H1 (cell line): Measurements from ENCODE around the gene RILP.

Source experiments
- BCL11A ChIP-seq, 2 experiments: IDR thresholded peaks; one replicate each; pipeline ENCODE4 v1.6.1; 2011; ENCODE audit warnings: low read depth in 2 of 2, low read length in 2 of 2, mild to moderate bottlenecking in 2 of 2
- CTCF ChIP-seq, 3 experiments: IDR thresholded peaks; 1 replicate in 2 of 3; 2 replicates in 1 of 3; pipeline versions ENCODE4 v1.5.1 to v1.6.1; 2011; ENCODE audit warnings: low read length in 3 of 3, mild to moderate bottlenecking in 3 of 3, inconsistent platforms in 2 of 3, low read depth in 1 of 3, moderate library complexity in 1 of 3; ENCODE audit not compliant: insufficient read depth in 1 of 3; ENCODE audit errors: control extremely low read depth in 1 of 3
- HDAC6 ChIP-seq: IDR thresholded peaks from one replicate; pipeline ENCODE4 v1.7.1; 2012; ENCODE audit warnings: low read depth, mild to moderate bottlenecking, inconsistent platforms, low read length, moderate library complexity
- PHF8 ChIP-seq: fragments of 200-600 bp; sonication (generic); conservative IDR thresholded peaks from 2 replicates; pipeline ENCODE4 v1.7.1; 2012; ENCODE audit warnings: low read depth, mild to moderate bottlenecking, inconsistent platforms, low read length, moderate library complexity
- RAD21 ChIP-seq, 2 experiments: IDR thresholded peaks in 1 of 2; conservative IDR thresholded peaks in 1 of 2; 2 replicates each; pipeline ENCODE4 v1.6.1; 2011; ENCODE audit warnings: low read depth in 2 of 2, low read length in 2 of 2, improper control_type of control experiment in 1 of 2, inconsistent platforms in 1 of 2, mild to moderate bottlenecking in 1 of 2, moderate library complexity in 1 of 2
- SRF ChIP-seq: IDR thresholded peaks from 2 replicates; pipeline ENCODE4 v1.6.1; 2011; ENCODE audit warnings: mild to moderate bottlenecking, low read depth, low read length, moderate library complexity
- TAF1 ChIP-seq: IDR thresholded peaks from 2 replicates; pipeline ENCODE4 v1.6.1; 2011; ENCODE audit warnings: mild to moderate bottlenecking, low read depth, low read length
- TEAD4 ChIP-seq: IDR thresholded peaks from 2 replicates; pipeline ENCODE4 v1.6.1; 2012; ENCODE audit warnings: low read depth, low read length, inconsistent platforms, mixed read lengths
- YY1 ChIP-seq: IDR thresholded peaks from 2 replicates; pipeline ENCODE4 v1.6.1; 2011; ENCODE audit warnings: low read depth, mild to moderate bottlenecking, low read length

GRCh38 chr17:1673041-1673785, 23.5 kb upstream of the RILP start:
- no peak for TF ChIP-seq TAF1
- no peak for TF ChIP-seq CTCF (IDR thresholded peaks at IDR 0.05; ENCODE audit: control extremely low read depth in 1 of 3, insufficient read depth in 1 of 3, low read depth in 1 of 3, low read length in 3 of 3)
- TF ChIP-seq SRF: no peak
- no peak for TF ChIP-seq YY1
- no peak for TF ChIP-seq BCL11A (IDR thresholded peaks at IDR 0.05; ENCODE audit: low read depth in 2 of 2, low read length in 2 of 2)
- TF ChIP-seq PHF8: no peak
- no peak for TF ChIP-seq HDAC6
- no peak for TF ChIP-seq TEAD4
- TF ChIP-seq RAD21 (IDR thresholded peaks at IDR 0.05 in 1 of 2, conservative IDR thresholded peaks at IDR 0.05 in 1 of 2; ENCODE audit: low read depth in 2 of 2, low read length in 2 of 2): no peak
